ENCODE results near the gene VAV3.
"Not testable (repeated sequence)": the region's sequence is repeated elsewhere in the genome, so short reads cannot be mapped to it uniquely, and the experiment has no call there.

The VAV3 gene

GRCh38 chr1:107965110-107965991, at the start of gene VAV3:
VAV3 (minus strand) TSS chr1:107965180; CDS start chr1:107964869, 311 bp downstream.
- DNase-seq (ENCODE audit: low read depth) = peak; percentile 46

GRCh38 chr1:108012553-108012952, 47.6 kb upstream of the VAV3 start:
- no peak for DNase-seq (ENCODE audit: low read depth)

DNA sequence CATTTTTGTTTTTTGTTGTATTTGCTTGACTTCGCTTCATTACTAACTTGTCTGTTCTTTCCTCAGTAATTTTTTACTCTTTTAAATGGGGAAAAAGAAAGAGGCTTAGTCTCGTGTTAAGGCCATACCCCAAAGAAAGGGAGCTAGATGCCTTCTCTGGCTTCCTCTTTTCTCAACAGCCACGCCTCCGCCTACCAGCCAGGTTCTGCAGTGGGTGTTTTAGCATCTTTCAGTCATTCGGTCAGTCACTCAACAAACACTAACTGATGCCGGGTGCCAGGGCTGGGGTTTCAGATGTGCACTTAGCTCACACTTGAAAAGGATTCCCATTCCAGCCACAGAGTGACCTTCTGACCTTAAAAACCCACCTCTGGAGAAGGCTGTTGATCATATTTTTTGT, 46.3 kb upstream of the VAV3 start:
- no peak for DNase-seq (ENCODE audit: low read depth)

GRCh38 chr1:108010581-108010980, 45.6 kb upstream of the VAV3 start:
- no peak for DNase-seq (ENCODE audit: low read depth)

DNA sequence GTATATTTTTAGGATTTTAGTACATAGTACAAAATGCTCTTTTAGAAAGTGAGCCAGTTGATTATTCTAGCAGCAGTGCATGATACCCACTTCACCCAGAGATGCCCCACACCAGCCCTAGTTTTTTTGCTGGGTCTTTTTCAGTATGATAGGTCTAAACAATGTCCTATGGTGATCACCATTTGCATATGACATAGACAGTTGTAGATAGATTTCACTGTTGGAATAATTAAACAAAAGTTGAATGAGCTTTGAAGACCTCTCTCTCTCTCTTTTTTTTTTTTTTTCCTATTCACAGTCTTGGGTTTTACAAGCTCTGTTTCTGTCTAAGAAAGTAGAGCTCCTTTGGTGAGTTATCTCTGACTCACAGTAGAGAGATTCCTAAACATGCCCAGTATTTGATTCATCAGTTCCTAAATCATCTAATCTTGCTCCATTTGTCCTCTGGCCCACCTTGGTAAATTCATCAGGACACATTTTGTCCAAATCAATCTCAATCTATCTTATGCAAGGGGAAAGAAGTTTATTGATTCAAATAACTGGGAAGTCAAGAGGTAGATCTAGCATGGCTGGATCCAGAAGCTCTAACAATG, 44.7 kb upstream of the VAV3 start:
- DNase-seq (ENCODE audit: low read depth) = no peak

GRCh38 chr1:108007531-108007930, 42.6 kb upstream of the VAV3 start:
- no peak for DNase-seq (ENCODE audit: low read depth)

- DNase-seq (ENCODE audit: low read depth) = no peak
Observed at GRCh38 chr1:108007070-108007469, 42.1 kb upstream of the VAV3 start.

GRCh38 chr1:108004919-108005318, 39.9 kb upstream of the VAV3 start:
- not testable (repeated sequence) for DNase-seq (ENCODE audit: low read depth)

GRCh38 chr1:108000620-108001111, 35.7 kb upstream of the VAV3 start:
- DNase-seq (ENCODE audit: low read depth) = no peak

GRCh38 chr1:108000184-108000583, 35.2 kb upstream of the VAV3 start:
- DNase-seq (ENCODE audit: low read depth) = no peak

DNA sequence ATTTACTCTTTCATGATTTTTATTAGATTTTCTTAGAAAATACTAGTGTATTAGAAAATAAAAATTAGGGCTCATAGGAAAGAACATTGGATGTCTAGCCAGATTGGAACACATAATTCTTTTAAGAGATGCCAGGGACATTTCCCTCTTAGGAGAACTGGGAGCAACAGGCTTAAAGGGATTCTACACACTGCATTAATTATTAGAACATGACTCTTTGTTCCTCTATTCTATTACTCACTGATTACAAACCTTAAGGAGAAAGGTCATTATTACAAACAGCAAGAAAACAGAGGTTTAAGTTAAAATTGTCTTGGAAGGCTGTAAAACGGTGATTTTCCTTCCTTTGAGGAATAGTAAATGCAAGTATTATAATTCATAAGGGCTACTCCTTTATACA, 32.9 kb upstream of the VAV3 start:
- DNase-seq (ENCODE audit: low read depth) = no peak

DNA sequence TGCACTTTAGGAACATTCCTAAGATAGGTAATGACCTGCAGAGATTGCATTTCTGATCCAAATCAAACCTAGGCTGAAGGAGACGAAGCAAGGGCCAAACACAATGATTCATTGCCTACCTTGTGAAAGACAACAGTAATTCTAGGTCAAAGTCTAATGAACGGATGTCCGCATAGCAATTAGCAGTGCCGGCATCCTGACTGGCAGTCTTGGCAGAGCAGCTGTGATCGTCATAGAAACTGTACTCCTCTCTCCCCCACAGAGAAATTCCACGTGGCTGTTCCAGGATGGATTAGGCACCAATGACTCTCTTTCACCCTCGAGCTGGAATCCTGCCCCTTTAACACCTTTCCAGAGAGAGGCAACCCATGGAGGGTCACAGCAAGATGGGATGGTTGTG, 28.9 kb upstream of the VAV3 start:
- no peak for DNase-seq (ENCODE audit: low read depth)

- no peak for DNase-seq (ENCODE audit: low read depth)
Observed at GRCh38 chr1:107992347-107992746, 27.4 kb upstream of the VAV3 start.

DNA sequence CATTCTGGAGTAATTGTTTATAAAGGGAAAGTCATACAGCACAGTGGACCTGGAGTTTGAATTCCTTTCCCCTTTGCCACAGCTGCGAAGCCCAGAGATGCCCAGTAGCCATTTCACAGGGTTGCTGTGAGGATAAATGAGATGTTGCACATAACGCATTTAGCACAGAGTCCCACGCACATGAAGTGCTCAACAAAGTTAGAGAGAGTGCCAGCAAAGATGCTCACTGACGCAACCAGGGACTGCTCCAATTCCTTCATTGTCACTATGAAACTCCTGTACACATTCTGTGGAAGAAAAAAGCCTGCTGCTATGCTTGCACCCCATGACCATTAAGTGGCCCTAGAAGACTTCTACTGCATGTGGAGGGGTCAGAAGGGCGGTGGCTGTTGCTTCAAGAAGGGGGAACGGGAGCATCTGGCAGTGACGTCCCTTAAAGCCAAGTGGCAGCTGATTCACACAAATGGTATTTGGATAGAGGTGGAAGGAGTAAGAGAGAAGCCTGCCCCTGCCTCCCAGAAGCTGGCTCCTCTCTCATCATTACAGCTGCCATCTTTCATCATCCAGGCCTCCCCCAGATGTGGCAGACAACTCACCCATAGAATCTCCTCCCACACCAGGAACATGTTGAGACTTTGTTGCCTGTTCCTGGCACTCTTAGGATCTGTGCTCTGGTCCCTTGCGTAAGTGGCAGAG, 26.5 kb upstream of the VAV3 start:
- DNase-seq (ENCODE audit: low read depth) = no peak

GRCh38 chr1:107990606-107991005, 25.6 kb upstream of the VAV3 start:
- DNase-seq (ENCODE audit: low read depth) = no peak

DNA sequence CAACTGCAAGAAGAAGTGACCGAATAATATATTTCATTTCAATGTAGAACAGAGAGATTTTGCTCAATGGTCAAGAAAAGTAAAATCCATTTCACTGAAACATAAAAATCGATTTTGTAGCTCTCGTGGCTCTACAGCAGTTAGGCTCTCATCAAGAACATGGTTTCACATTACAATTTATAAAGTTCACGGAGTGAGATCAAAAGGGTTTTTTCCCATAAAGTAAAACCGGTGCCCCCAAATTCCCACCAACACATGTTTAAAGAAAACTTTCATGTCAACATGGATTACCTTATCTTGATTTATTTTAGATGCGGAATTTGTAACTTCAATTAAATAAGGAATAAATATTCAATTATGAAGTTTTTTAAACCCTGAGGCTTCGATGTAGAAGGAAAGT, 16.3 kb upstream of the VAV3 start:
- no peak for DNase-seq (ENCODE audit: low read depth)

- no peak for DNase-seq (ENCODE audit: low read depth)
Observed at GRCh38 chr1:107979926-107980325, 14.9 kb upstream of the VAV3 start.

DNA sequence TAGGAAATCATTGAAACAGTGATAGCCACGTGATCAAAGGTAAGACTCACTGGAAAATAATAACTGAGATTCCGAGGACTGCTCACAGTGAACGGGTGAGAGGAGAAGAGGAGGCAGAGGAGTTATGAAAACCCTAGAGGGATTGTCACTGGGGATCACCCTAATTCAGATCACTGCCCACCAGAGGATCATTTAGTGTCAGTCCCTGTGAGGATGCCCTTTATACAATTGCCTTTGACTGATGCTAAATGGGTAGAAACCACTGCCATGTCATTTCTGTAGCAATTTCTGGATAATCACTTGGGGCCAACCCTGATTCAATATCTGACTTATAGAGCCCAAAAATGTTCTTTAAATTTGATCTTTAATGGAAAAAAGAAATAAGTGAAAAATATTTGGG, 14.1 kb upstream of the VAV3 start:
- no peak for DNase-seq (ENCODE audit: low read depth)

- no peak for DNase-seq (ENCODE audit: low read depth)
Observed at GRCh38 chr1:107976836-107977235, 11.9 kb upstream of the VAV3 start.

- no peak for DNase-seq (ENCODE audit: low read depth)
Observed at GRCh38 chr1:107976431-107976830, 11.5 kb upstream of the VAV3 start.

- no peak for DNase-seq (ENCODE audit: low read depth)
Observed at GRCh38 chr1:107975851-107976250, 10.9 kb upstream of the VAV3 start.

GRCh38 chr1:107974090-107974489, 9.1 kb upstream of the VAV3 start:
- DNase-seq (ENCODE audit: low read depth) = no peak

Measured in stimulated activated CD8-positive, alpha-beta memory T cell treated with anti-CD3 and anti-CD28 coated beads, Interleukin-12 subunit alpha, Interleukin-12 subunit beta, amount 100 ng/mL, for 4 hours (primary cell).